T-cell (primary cell): Measurements from ENCODE around the gene MEX3C. TPM values are rescaled to one million over a fixed set of nuclear protein-coding genes. Genes with fewer than 3 reads are reported as not detected.
A peak's percentile ranks its signal among the peaks of the same experiment; 100 is the strongest.

Source experiments
- ATAC-seq, 4 experiments: fragments of 200-7000 bp in 3 of 4; fragments of 150-1000 bp in 1 of 4; cut with Tn5 transposase; replicated peaks in 1 of 4; 1 replicate in 3 of 4; 2 replicates in 1 of 4; pipeline ENCODE4 v1.10.0; 2021; ENCODE audit warnings: moderate library complexity in 3 of 4, mild to moderate bottlenecking in 2 of 4, moderate number of reproducible peaks in 1 of 4
- CTCF ChIA-PET, 2 donors: fragments of 300-600 bp; sonication (Branson Sonifier 250); formaldehyde crosslinking; loops; one replicate each; lab custom pipeline; 2022; ENCODE audit warnings: antibody characterized with exemption in 2 of 2; lab: Charles Lee
- POLR2A ChIA-PET, 2 donors: fragments of 300-600 bp; sonication (Branson Sonifier 250); formaldehyde crosslinking; loops; one replicate each; lab custom pipeline; 2022; ENCODE audit warnings: antibody characterized with exemption in 2 of 2; lab: Charles Lee
- DNase-seq, 35 experiments: peaks; one replicate each; pipeline versions ENCODE4 v3.0.0 to v3.0.0-alpha.2; 2013 to 2023
- H3K27ac ChIP-seq: one replicate; pipeline ENCODE4 v1.5.1; 2013; ENCODE audit warnings: low read length
- H3K27me3 ChIP-seq, 2 experiments: replicated peaks in 1 of 2; 1 replicate in 1 of 2; 2 replicates in 1 of 2; pipeline versions ENCODE4 v1.6.1 to v1.7.0; 2013; ENCODE audit warnings: low read length in 1 of 2, mixed read lengths in 1 of 2; ENCODE audit not compliant: control insufficient read depth in 2 of 2, insufficient read depth in 2 of 2; ENCODE audit errors: extremely low read depth in 1 of 2
- H3K36me3 ChIP-seq, 2 donors: 1 replicate in 1 of 2; 2 replicates in 1 of 2; pipeline versions ENCODE4 v1.6.1 to v1.7.0; 2013; ENCODE audit warnings: low read length in 1 of 2; ENCODE audit not compliant: control insufficient read depth in 2 of 2, insufficient read depth in 1 of 2; ENCODE audit errors: extremely low read depth in 1 of 2
- H3K4me1 ChIP-seq, 2 experiments: 1 replicate in 1 of 2; 2 replicates in 1 of 2; pipeline versions ENCODE4 v1.6.1 to v1.7.0; 2013; ENCODE audit warnings: low read length in 2 of 2, mixed read lengths in 1 of 2; ENCODE audit not compliant: insufficient read depth in 2 of 2, control insufficient read depth in 1 of 2; ENCODE audit errors: extremely low read depth in 1 of 2
- H3K4me3 ChIP-seq, 2 donors: 1 replicate in 1 of 2; 2 replicates in 1 of 2; pipeline versions ENCODE4 v1.5.1 to v1.7.0; 2013; ENCODE audit warnings: mild to moderate bottlenecking in 2 of 2, low read length in 1 of 2, moderate library complexity in 1 of 2; ENCODE audit not compliant: control insufficient read depth in 1 of 2; ENCODE audit errors: extremely low read depth in 1 of 2
- H3K9me3 ChIP-seq: 2 replicates; pipeline ENCODE4 v1.7.0; 2013
- H3K27ac Mint-ChIP-seq, 2 donors: one replicate each; pipeline ENCODE4 v1.8.0; 2020 to 2021; ENCODE audit warnings: mild to moderate bottlenecking in 2 of 2, mixed read lengths in 2 of 2
- H3K27me3 Mint-ChIP-seq, 2 donors: one replicate each; pipeline ENCODE4 v1.8.0; 2021 to 2022; ENCODE audit warnings: mixed read lengths in 2 of 2
- H3K36me3 Mint-ChIP-seq: one replicate; pipeline ENCODE4 v1.8.0; 2021; ENCODE audit warnings: mixed read lengths
- H3K4me1 Mint-ChIP-seq, 3 donors: one replicate each; pipeline ENCODE4 v1.8.0; 2020 to 2022; ENCODE audit warnings: mixed read lengths in 3 of 3, mild to moderate bottlenecking in 1 of 3
- H3K4me3 Mint-ChIP-seq, 3 donors: one replicate each; pipeline ENCODE4 v1.8.0; 2020 to 2022; ENCODE audit warnings: mild to moderate bottlenecking in 3 of 3, mixed read lengths in 3 of 3, moderate library complexity in 3 of 3
- H3K9me3 Mint-ChIP-seq, 3 donors: one replicate each; pipeline ENCODE4 v1.8.0; 2020 to 2022; ENCODE audit warnings: mixed read lengths in 3 of 3
- WGBS: methylation state at CpG from one replicate; pipeline ENCODE4 v1.1.5; 2013; ENCODE audit warnings: missing lambda C conversion rate; ENCODE audit not compliant: insufficient coverage; 5-methylcytosine and 5-hydroxymethylcytosine counted together
- total RNA-seq, 35 experiments: library from RNA in 6 of 35; stranded (reverse) in 6 of 35; fragments of 120-200 nt in 1 of 35; gene quantifications; one replicate each; pipeline versions ENCODE4 v1.2.1 to v1.2.4 and lab custom pipeline; 2013 to 2026

MEX3C gene
- total RNA-seq: 10 to 100 TPM; 45.3 to 64.2 (median 52.0) TPM
- 70.7 TPM for total RNA-seq (2013)
- total RNA-seq (lab: John Stamatoyannopoulos, UW): 99.4 to 270 (median 131) reads per million in 29 experiments

GRCh38 chr18:51197661-51198424, at the start of gene MEX3C:
MEX3C (minus strand) TSS chr18:51197681; CDS start chr18:51197320, 361 bp downstream.
- Histone ChIP-seq H3K9me3 (no peaks in the 10 kb centered on the region), H3K27ac (peak within 1 kb of the TSS; percentile 84), H3K4me1 (peaks cover 13 to 18% of the 10 kb centered on the region in 2 experiments), H3K27me3 (no peaks in the 10 kb centered on the region), H3K4me3 (peak within 1 kb of the TSS; percentile 85 to 90), H3K36me3 (no peaks in the 10 kb centered on the region)
- Mint-ChIP-seq H3K4me3 (peak within 1 kb of the TSS; percentile 94 to 97 (median 96)), H3K36me3 (no peaks in the 10 kb centered on the region), H3K9me3 (no peaks in the 10 kb centered on the region), H3K4me1 (peaks cover 29 to 35% (median 33%) of the 10 kb centered on the region in 3 donors), H3K27me3 (no peaks in the 10 kb centered on the region), H3K27ac (peak within 1 kb of the TSS; percentile 96 to 97)
- ATAC-seq (peak; percentile 83 to 85 (median 84)), DNase-seq (peak; percentile 95 to 100 (median 99))
- POLR2A ChIA-PET: interaction anchor here in 1 of 2 donors (0.6 to 1.3 kb wide), 4 partner anchors 8 to 40 kb away, joined by 3 to 8 read pairs (median 4); no protein-coding TSS in a partner anchor
- CTCF ChIA-PET: interaction anchor here (0.6 to 1.6 kb wide), 5 partner anchors 9 to 86 kb away, joined by 3 to 7 read pairs (median 4); no protein-coding TSS in a partner anchor
- WGBS: under 1% methylated on average over 15 of the region's 51 CpGs

GRCh38 chr18:51241226-51241625, 43.7 kb upstream of the MEX3C start:
- Mint-ChIP-seq H3K4me1 (no peaks in the 10 kb centered on the region), H3K4me3 (no peak overlapping the region), H3K27me3 (peaks cover 0 to 6% of the 10 kb centered on the region in 2 donors), H3K36me3 (no peaks in the 10 kb centered on the region), H3K27ac (no peak overlapping the region), H3K9me3 (no peaks in the 10 kb centered on the region)
- H3K36me3 ChIP-seq: no peaks in the 10 kb centered on the region
- DNase-seq (no peak), ATAC-seq (no peak)
- POLR2A ChIA-PET: no interaction called here
- no peaks in the 10 kb centered on the region for H3K27me3 ChIP-seq
- no peaks in the 10 kb centered on the region for H3K4me1 ChIP-seq
- CTCF ChIA-PET: interaction anchor here in 1 of 2 donors (0.6 to 0.8 kb wide), 2 partner anchors 36 to 431 kb away, joined by 3 to 4 read pairs; no protein-coding TSS in a partner anchor
- no peak overlapping the region for H3K4me3 ChIP-seq
- no peak overlapping the region for H3K27ac ChIP-seq
- H3K9me3 ChIP-seq: no peaks in the 10 kb centered on the region
- WGBS: 89% methylated on average over 3 of the region's 3 CpGs

- WGBS: no CpG with 5 or more reads among the region's 2 CpGs
- Mint-ChIP-seq H3K36me3 (no peaks in the 10 kb centered on the region), H3K27me3 (peaks cover 4 to 9% of the 10 kb centered on the region in 2 donors), H3K4me1 (peaks cover 0 to 6% (median 0%) of the 10 kb centered on the region in 3 donors), H3K4me3 (no peak overlapping the region), H3K27ac (no peak overlapping the region), H3K9me3 (no peaks in the 10 kb centered on the region)
- no peaks in the 10 kb centered on the region for H3K9me3 ChIP-seq
- no peak overlapping the region for H3K27ac ChIP-seq
- ChIA-PET CTCF (interaction anchor here in 1 of 2 donors (0.6 kb wide), 1 partner anchor 416 kb away, joined by 3 read pairs; no protein-coding TSS in a partner anchor), POLR2A (no interaction called here)
- H3K4me1 ChIP-seq: no peaks in the 10 kb centered on the region
- no peaks in the 10 kb centered on the region for H3K27me3 ChIP-seq
- DNase-seq (no peak), ATAC-seq (no peak)
- H3K36me3 ChIP-seq: no peaks in the 10 kb centered on the region
- no peak overlapping the region for H3K4me3 ChIP-seq
Observed at GRCh38 chr18:51236225-51236624, 38.7 kb upstream of the MEX3C start.

- no peaks in the 10 kb centered on the region for H3K36me3 Mint-ChIP-seq
- ChIA-PET POLR2A (interaction anchor here in 1 of 2 donors (0.6 kb wide), 1 partner anchor 401 kb away, joined by 6 read pairs; no protein-coding TSS in a partner anchor), CTCF (interaction anchor here (0.6 to 0.7 kb wide), 4 partner anchors 90 to 185 kb away, joined by 3 to 6 read pairs (median 3); no protein-coding TSS in a partner anchor)
- H3K27ac Mint-ChIP-seq: no peak overlapping the region
- Histone ChIP-seq H3K4me3 (no peak overlapping the region), H3K4me1 (no peaks in the 10 kb centered on the region), H3K36me3 (no peaks in the 10 kb centered on the region), H3K27me3 (no peaks in the 10 kb centered on the region), H3K9me3 (no peaks in the 10 kb centered on the region), H3K27ac (no peak overlapping the region)
- no peak overlapping the region for H3K4me3 Mint-ChIP-seq
- H3K9me3 Mint-ChIP-seq: no peaks in the 10 kb centered on the region
- peaks cover 0 to 6% (median 0%) of the 10 kb centered on the region in 3 donors for H3K4me1 Mint-ChIP-seq
- DNase-seq (peak in 1 of 35 experiments; percentile 1), ATAC-seq (no peak)
- H3K27me3 Mint-ChIP-seq: peaks cover 4 to 9% of the 10 kb centered on the region in 2 donors
- WGBS: no CpG with 5 or more reads among the region's 6 CpGs
Observed at GRCh38 chr18:51235009-51235789, 37.7 kb upstream of the MEX3C start.

GRCh38 chr18:51234117-51235008, 36.9 kb upstream of the MEX3C start:
- WGBS: 0% methylated on average over 1 of the region's 11 CpGs
- Mint-ChIP-seq H3K4me1 (peaks cover 0 to 6% (median 0%) of the 10 kb centered on the region in 3 donors), H3K9me3 (no peaks in the 10 kb centered on the region), H3K27ac (no peak overlapping the region), H3K4me3 (no peak overlapping the region), H3K36me3 (no peaks in the 10 kb centered on the region), H3K27me3 (peaks cover 4 to 9% of the 10 kb centered on the region in 2 donors)
- DNase-seq: no peak
- POLR2A ChIA-PET: no interaction called here
- CTCF ChIA-PET: no interaction called here
- H3K4me3 ChIP-seq: no peak overlapping the region
- H3K27ac ChIP-seq: no peak overlapping the region
- no peaks in the 10 kb centered on the region for H3K36me3 ChIP-seq
- no peak for ATAC-seq
- no peaks in the 10 kb centered on the region for H3K27me3 ChIP-seq
- H3K4me1 ChIP-seq: no peaks in the 10 kb centered on the region
- no peaks in the 10 kb centered on the region for H3K9me3 ChIP-seq
